SJSA1 (cell line): Measurements from ENCODE around the gene PDE4A. TPM values are rescaled to one million over a fixed set of nuclear protein-coding genes. Genes with fewer than 3 reads are reported as not detected.
"Not testable (repeated sequence)": the region's sequence is repeated elsewhere in the genome, so short reads cannot be mapped to it uniquely, and the experiment has no call there.

Experiments
- DNase-seq, 2 experiments: peaks; one replicate each; pipeline ENCODE4 v3.0.0-alpha.2; 2015 to 2020; ENCODE audit warnings: low spot score in 2 of 2, low read depth in 1 of 2
- H3K27ac ChIP-seq: fragments of 250-450 bp; sonication (Bioruptor Pico); 2 replicates; pipeline ENCODE4 v1.5.1; 2020; ENCODE audit warnings: mild to moderate bottlenecking, moderate library complexity
- H3K27me3 ChIP-seq: fragments of 250-450 bp; sonication (Bioruptor Pico); replicated peaks from 2 replicates; pipeline ENCODE4 v1.5.1; 2020; ENCODE audit warnings: mild to moderate bottlenecking, moderate library complexity
- H3K36me3 ChIP-seq: fragments of 250-450 bp; sonication (Bioruptor Pico); 2 replicates; pipeline ENCODE4 v1.5.1; 2020; ENCODE audit warnings: mild to moderate bottlenecking
- H3K4me1 ChIP-seq: fragments of 250-450 bp; sonication (Bioruptor Pico); replicated peaks from 2 replicates; pipeline ENCODE4 v1.6.1; 2021; ENCODE audit warnings: mild to moderate bottlenecking
- H3K4me3 ChIP-seq: fragments of 250-450 bp; sonication (Bioruptor Pico); 2 replicates; pipeline ENCODE4 v1.5.1; 2020; ENCODE audit warnings: mild to moderate bottlenecking
- H3K9me3 ChIP-seq: fragments of 250-450 bp; sonication (Bioruptor Pico); replicated peaks from 2 replicates; pipeline ENCODE4 v1.5.1; 2020; ENCODE audit warnings: mild to moderate bottlenecking
- total RNA-seq: library from RNA; depleted of rRNA; stranded (reverse); fragments of >200 nt; shearing (Covaris generic); gene quantifications from 2 replicates; pipeline ENCODE4 v1.2.3, GENCODE V29; 2014

Gene PDE4A
- total RNA-seq, 1 experiment from 2014 or later: 11.5 TPM

GRCh38 chr19:10450853-10451609 is 30.7 kb downstream of the PDE4A start:
- no peak overlapping the region for H3K4me3 ChIP-seq

GRCh38 chr19:10452726-10453618 is 32.6 kb downstream of the PDE4A start:
- peaks cover 76% of the 10 kb centered on the region for H3K36me3 ChIP-seq

More at GRCh38 chr19:10450853-10451609, 30.7 kb downstream of the PDE4A start:
- no peak overlapping the region for H3K27ac ChIP-seq
- H3K36me3 ChIP-seq: peaks cover 74% of the 10 kb centered on the region
- no peaks in the 10 kb centered on the region for H3K27me3 ChIP-seq
- H3K9me3 ChIP-seq: no peaks in the 10 kb centered on the region
- peak in 1 of 2 experiments; percentile 60 for DNase-seq
- H3K4me1 ChIP-seq: peaks cover 46% of the 10 kb centered on the region

DNA sequence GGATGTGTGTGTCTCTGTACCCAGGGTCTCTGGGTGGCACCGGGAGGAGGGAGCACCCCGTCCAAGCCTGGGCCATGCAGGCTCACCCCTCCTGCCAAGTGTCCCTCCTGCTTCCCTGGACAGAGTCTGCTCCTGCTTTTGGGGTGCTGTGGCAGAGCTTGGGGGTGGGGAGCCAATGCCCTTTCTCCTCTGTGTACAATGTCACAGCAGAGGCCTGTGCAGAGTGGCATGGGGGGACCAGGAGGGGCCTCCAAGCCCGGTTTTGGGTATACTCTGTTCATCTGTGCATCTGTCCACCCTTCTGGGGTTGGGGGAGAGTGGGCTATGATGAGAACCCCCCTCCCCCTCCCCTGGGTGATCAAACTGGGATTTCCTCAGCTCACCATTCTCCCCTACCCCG is 33.5 kb downstream of the PDE4A start:
- Histone ChIP-seq H3K9me3 (no peaks in the 10 kb centered on the region), H3K4me3 (no peak overlapping the region), H3K36me3 (peaks cover 78% of the 10 kb centered on the region), H3K27ac (0 out of 2 replicates have a peak overlapping the region, but pooled peaks have one; percentile 27), H3K27me3 (no peaks in the 10 kb centered on the region), H3K4me1 (peaks cover 46% of the 10 kb centered on the region)
- no peak for DNase-seq

More at GRCh38 chr19:10452726-10453618, 32.6 kb downstream of the PDE4A start:
- H3K9me3 ChIP-seq: no peaks in the 10 kb centered on the region
- peak; percentile 65 to 93 for DNase-seq
- H3K4me1 ChIP-seq: peaks cover 46% of the 10 kb centered on the region
- H3K27ac ChIP-seq: 0 out of 2 replicates have a peak overlapping the region, but pooled peaks have one; percentile 27
- no peak overlapping the region for H3K4me3 ChIP-seq
- H3K27me3 ChIP-seq: no peaks in the 10 kb centered on the region

DNA sequence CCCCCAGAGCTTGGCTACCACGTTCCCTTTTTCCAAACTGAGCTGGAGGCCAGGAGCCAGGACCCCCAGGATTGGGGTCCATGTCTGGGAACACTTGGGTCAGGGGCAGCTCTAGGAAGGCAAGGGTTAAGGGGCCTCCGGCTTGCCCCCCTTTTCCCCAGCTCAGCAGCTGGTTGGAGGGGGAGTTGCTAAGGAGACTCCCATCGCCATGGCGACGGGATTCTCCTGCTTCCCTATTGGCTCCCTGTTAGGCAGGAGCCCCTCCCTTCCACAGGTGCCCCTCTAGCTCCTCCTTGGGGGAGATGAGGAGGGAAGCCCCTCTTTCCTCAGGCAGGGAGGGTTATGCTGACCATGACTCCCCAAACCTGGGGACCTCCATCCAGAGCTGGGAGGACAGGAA is 33.9 kb downstream of the PDE4A start:
- H3K4me1 ChIP-seq: peaks cover 46% of the 10 kb centered on the region
- H3K4me3 ChIP-seq: no peak overlapping the region
- H3K9me3 ChIP-seq: no peaks in the 10 kb centered on the region
- no peak for DNase-seq
- H3K27ac ChIP-seq: 0 out of 2 replicates have a peak overlapping the region, but pooled peaks have one; percentile 27
- H3K27me3 ChIP-seq: no peaks in the 10 kb centered on the region
- H3K36me3 ChIP-seq: peaks cover 78% of the 10 kb centered on the region

- H3K4me3 ChIP-seq: not testable (repeated sequence)
Observed at GRCh38 chr19:10458733-10459132, 38.4 kb downstream of the PDE4A start.

GRCh38 chr19:10460714-10461046 is 40.3 kb downstream of the PDE4A start:
- Histone ChIP-seq H3K9me3 (no peaks in the 10 kb centered on the region), H3K36me3 (peaks cover 90% of the 10 kb centered on the region), H3K4me1 (peaks cover 22% of the 10 kb centered on the region), H3K27me3 (no peaks in the 10 kb centered on the region), H3K4me3 (no peak overlapping the region), H3K27ac (no peak overlapping the region)
- no peak for DNase-seq

More at GRCh38 chr19:10458733-10459132, 38.4 kb downstream of the PDE4A start:
- not testable (repeated sequence) for DNase-seq, H3K27ac ChIP-seq, H3K9me3 ChIP-seq, H3K27me3 ChIP-seq
- H3K36me3 ChIP-seq: peaks cover 91% of the 10 kb centered on the region
- H3K4me1 ChIP-seq: peaks cover 28% of the 10 kb centered on the region

- no peak overlapping the region for H3K27ac ChIP-seq
- H3K9me3 ChIP-seq: no peaks in the 10 kb centered on the region
- peaks cover 22% of the 10 kb centered on the region for H3K4me1 ChIP-seq
- H3K4me3 ChIP-seq: no peak overlapping the region
- peak; percentile 28 to 88 for DNase-seq
- H3K36me3 ChIP-seq: peaks cover 88% of the 10 kb centered on the region
- no peaks in the 10 kb centered on the region for H3K27me3 ChIP-seq
Observed at GRCh38 chr19:10461047-10461949, 41.0 kb downstream of the PDE4A start.

- H3K4me1 ChIP-seq: peaks cover 22% of the 10 kb centered on the region
- H3K36me3 ChIP-seq: peaks cover 87% of the 10 kb centered on the region
Observed at GRCh38 chr19:10462042-10462441, 41.7 kb downstream of the PDE4A start.

DNA sequence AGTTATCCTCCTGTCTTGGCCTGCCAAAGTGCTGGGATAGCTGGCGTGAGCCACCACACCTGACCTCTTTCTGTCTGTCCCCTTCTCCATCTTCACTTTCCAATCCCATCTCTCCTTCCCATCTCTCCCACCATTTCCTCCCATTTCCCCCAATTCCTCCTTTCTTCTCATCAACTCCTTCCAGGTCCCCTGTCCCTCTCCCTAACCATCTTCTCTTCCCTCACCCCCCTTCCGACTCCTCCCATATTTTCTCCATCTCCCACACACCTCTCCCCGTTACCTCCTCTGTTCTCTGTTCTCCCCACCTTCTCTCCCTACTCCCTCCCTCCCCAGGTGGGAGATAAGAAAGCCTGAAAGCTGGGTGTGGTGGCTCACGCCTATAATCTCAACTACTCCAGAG is 42.2 kb downstream of the PDE4A start:
- no peak for DNase-seq
- H3K27me3 ChIP-seq: no peaks in the 10 kb centered on the region
- H3K9me3 ChIP-seq: no peaks in the 10 kb centered on the region
- H3K27ac ChIP-seq: no peak overlapping the region
- H3K4me3 ChIP-seq: no peak overlapping the region
- H3K4me1 ChIP-seq: peaks cover 22% of the 10 kb centered on the region
- H3K36me3 ChIP-seq: peaks cover 90% of the 10 kb centered on the region

More at GRCh38 chr19:10462042-10462441, 41.7 kb downstream of the PDE4A start:
- H3K27me3 ChIP-seq, DNase-seq, H3K9me3 ChIP-seq, H3K4me3 ChIP-seq, H3K27ac ChIP-seq: not testable (repeated sequence)

DNA sequence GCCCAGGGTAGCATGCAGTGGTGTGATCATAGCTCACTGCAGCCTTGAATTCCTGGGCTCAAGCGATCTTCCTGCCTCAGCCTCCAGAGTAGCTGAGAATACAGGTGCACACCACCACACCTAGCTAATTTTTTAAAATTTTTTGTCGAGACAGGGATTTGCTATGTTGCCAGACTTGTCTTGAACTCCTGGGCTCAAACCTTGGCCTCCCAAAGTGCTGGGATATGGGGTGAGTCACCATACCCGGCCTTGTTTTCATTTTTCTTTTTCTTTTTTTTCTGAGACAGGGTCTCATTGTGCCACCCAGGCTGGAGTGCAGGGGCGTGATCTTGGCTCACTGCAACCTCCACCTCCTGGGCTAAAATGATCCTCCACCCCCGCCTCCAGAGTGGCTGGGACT is 44.1 kb downstream of the PDE4A start:
- H3K27me3 ChIP-seq: no peaks in the 10 kb centered on the region
- H3K9me3 ChIP-seq: no peaks in the 10 kb centered on the region
- peaks cover 22% of the 10 kb centered on the region for H3K4me1 ChIP-seq
- DNase-seq: peak in 1 of 2 experiments; percentile 57
- H3K4me3 ChIP-seq: no peak overlapping the region
- H3K36me3 ChIP-seq: peaks cover 88% of the 10 kb centered on the region
- H3K27ac ChIP-seq: no peak overlapping the region

- peaks cover 16% of the 10 kb centered on the region for H3K4me1 ChIP-seq
- H3K36me3 ChIP-seq: peaks cover 66% of the 10 kb centered on the region
- no peak for DNase-seq
- no peak overlapping the region for H3K4me3 ChIP-seq
- H3K27ac ChIP-seq: no peak overlapping the region
- no peaks in the 10 kb centered on the region for H3K9me3 ChIP-seq
- H3K27me3 ChIP-seq: no peaks in the 10 kb centered on the region
Observed at GRCh38 chr19:10467104-10467706, 46.9 kb downstream of the PDE4A start.

GRCh38 chr19:10468133-10468532 is 47.8 kb downstream of the PDE4A start:
- Histone ChIP-seq H3K36me3 (peaks cover 57% of the 10 kb centered on the region), H3K4me3 (no peak overlapping the region), H3K4me1 (peaks cover 16% of the 10 kb centered on the region)

GRCh38 chr19:10471909-10472308 is 51.6 kb downstream of the PDE4A start:
- Histone ChIP-seq H3K4me1 (no peaks in the 10 kb centered on the region), H3K9me3 (no peaks in the 10 kb centered on the region), H3K27me3 (no peaks in the 10 kb centered on the region), H3K36me3 (peaks cover 25% of the 10 kb centered on the region), H3K27ac (no peak overlapping the region), H3K4me3 (no peak overlapping the region)
- no peak for DNase-seq

More at GRCh38 chr19:10468133-10468532, 47.8 kb downstream of the PDE4A start:
- Histone ChIP-seq H3K9me3 (no peaks in the 10 kb centered on the region), H3K27ac (no peak overlapping the region), H3K27me3 (no peaks in the 10 kb centered on the region)
- no peak for DNase-seq
